PC-3 (cell line): Measurements from ENCODE around the gene LRRC71.

Source experiments
- EZH2 ChIP-seq: fragments of 300-600 bp; sonication (generic); IDR thresholded peaks from one replicate; pipeline ENCODE4 v1.6.1; 2017; ENCODE audit warnings: antibody characterized with exemption, mild to moderate bottlenecking, low read length; ENCODE audit not compliant: unreplicated experiment
- EZH2phosphoT487 ChIP-seq: fragments of 300-600 bp; sonication (generic); IDR thresholded peaks from 2 replicates; pipeline ENCODE4 v1.6.1; 2018; ENCODE audit warnings: mild to moderate bottlenecking, antibody characterized with exemption, low read length, borderline replicate concordance
- TF ChIP-seq, protein P1 (sequence below): fragments of 300-600 bp; sonication (generic); conservative IDR thresholded peaks from 2 replicates; pipeline ENCODE4 v1.5.1; 2017; ENCODE audit warnings: antibody characterized with exemption, low read depth, mild to moderate bottlenecking, low read length

DNA sequence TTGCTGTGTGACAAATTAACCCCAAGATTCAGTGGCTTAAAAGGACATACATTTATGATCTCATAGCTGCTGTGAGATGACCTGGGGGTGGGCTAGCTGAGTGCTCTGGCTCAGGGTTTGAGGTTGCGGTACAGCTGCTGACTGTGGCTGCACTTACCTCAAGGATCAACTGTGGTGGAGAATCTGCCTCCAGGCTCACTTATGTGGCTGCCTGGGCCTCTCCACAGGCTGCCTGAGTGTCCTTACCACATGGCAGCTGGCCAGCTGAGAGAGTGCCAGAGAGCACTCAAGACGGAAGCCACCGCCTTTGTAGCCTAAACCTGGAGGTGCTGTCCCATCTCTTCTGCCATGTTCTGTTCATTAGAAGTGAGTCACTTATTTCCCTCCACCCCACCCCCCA lies 5.7 kb downstream of the LRRC71 start:
- TF ChIP-seq, protein P1, sequence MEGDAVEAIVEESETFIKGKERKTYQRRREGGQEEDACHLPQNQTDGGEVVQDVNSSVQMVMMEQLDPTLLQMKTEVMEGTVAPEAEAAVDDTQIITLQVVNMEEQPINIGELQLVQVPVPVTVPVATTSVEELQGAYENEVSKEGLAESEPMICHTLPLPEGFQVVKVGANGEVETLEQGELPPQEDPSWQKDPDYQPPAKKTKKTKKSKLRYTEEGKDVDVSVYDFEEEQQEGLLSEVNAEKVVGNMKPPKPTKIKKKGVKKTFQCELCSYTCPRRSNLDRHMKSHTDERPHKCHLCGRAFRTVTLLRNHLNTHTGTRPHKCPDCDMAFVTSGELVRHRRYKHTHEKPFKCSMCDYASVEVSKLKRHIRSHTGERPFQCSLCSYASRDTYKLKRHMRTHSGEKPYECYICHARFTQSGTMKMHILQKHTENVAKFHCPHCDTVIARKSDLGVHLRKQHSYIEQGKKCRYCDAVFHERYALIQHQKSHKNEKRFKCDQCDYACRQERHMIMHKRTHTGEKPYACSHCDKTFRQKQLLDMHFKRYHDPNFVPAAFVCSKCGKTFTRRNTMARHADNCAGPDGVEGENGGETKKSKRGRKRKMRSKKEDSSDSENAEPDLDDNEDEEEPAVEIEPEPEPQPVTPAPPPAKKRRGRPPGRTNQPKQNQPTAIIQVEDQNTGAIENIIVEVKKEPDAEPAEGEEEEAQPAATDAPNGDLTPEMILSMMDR: no peak
- TF ChIP-seq EZH2: no peak
- TF ChIP-seq EZH2phosphoT487: peak; percentile 71
